Stimulated activated CD4-positive, alpha-beta T cell treated with anti-CD3 and anti-CD28 coated beads, Interleukin-2, amount 100 ng/mL, for 4 hours (primary cell): ENCODE results near the gene DNAAF5.

ENCODE experiments used
- DNase-seq: peaks from one replicate; pipeline ENCODE4 v3.0.0-alpha.2; 2020; ENCODE audit warnings: low read depth

Gene DNAAF5

DNA sequence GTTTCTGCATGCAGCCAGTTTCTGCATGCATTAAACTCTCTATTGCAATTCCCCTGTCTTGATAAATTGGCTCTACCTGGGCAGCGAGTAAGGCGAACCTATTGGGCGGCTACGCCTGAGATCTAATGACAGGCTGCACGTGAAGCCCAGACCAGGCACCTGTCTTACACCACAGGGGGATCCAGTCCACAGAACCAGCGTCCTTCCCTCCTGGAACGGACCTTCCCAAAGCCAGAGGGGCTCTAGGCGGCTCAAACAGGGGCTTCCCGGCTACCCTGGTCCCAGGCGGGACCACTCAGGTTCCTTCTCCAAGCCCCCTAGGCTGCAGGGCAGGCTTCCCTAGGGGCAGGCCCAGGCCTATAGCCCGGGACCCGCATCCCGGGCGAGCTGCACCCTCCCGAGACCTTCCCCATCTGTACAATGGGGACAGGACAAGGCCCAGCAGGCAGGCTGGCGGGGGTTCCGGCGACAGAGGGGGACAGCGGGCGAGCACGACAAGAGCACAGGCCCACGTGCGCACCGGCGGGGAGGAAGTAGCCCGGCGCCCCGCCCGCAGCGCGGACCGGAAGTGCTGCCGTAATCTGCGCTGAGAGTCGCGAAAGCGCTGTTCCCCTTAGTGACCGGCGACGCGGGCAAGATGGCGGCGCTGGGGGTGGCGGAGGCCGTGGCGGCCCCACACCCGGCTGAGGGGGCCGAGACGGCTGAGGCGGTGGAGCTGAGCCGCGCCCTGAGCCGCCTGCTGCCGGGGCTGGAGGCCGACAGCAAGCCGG lies at the start of gene DNAAF5:
TSS of gene DNAAF5 (plus strand) at position 616 of the 770 bp plus-strand sequence. CDS start at position 638, 22 bp downstream.
- DNase-seq = peak; percentile 85

DNA sequence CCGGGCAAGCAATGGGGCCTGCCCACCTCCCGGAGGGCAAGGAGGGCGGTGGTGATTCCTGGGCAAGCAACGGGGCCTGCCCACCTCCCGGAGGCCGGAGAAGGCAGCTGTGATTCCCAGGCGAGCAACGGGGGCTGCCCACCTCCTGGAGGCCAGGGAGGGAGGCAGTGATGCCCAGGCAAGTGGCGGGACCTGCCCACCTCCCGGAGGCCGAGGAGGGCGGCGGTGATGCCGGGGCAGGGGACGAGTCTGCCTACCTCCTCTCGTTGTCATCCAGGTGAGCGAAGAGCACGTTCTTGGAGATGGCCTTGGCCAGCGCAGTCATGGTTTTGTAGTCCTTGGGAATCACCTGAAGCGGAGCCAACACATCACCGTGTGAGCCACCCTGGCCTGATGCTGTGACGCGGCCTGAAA lies 49.5 kb upstream of the DNAAF5 start:
- no peak for DNase-seq

DNA sequence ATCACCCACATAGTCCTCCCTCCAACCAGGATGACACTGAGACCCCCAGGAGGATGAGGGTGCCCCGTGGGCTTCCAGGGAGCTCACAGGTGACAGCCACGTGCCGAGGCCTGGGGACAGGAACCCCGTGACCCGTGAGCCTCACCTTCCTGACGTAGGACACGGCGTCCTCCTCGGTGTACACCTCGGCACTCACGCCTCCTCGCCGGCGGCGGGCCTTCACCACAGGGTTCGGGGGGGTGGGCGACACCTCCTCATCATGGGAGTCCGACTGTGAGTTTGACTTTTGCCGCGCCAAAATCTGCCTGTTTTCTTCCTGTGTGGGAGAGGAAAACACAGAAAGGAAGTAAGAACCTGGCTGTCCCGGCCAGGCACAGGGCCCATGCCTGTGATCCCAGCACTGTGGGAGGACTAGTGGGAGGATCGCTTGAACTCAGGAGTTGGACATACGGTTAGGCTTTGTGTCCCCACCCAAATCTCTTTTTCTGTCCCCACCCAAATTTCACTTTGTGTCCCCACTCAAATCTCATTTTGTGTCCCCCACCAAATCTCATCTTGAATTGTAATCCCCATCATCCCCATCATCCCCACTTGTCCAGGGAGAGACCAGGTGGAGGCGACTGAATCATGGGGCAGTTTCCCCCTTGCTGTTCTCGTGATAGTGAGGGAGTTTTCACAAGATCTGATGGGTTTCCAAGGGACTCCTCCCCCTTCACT lies 45.9 kb upstream of the DNAAF5 start:
- DNase-seq = no peak

DNA sequence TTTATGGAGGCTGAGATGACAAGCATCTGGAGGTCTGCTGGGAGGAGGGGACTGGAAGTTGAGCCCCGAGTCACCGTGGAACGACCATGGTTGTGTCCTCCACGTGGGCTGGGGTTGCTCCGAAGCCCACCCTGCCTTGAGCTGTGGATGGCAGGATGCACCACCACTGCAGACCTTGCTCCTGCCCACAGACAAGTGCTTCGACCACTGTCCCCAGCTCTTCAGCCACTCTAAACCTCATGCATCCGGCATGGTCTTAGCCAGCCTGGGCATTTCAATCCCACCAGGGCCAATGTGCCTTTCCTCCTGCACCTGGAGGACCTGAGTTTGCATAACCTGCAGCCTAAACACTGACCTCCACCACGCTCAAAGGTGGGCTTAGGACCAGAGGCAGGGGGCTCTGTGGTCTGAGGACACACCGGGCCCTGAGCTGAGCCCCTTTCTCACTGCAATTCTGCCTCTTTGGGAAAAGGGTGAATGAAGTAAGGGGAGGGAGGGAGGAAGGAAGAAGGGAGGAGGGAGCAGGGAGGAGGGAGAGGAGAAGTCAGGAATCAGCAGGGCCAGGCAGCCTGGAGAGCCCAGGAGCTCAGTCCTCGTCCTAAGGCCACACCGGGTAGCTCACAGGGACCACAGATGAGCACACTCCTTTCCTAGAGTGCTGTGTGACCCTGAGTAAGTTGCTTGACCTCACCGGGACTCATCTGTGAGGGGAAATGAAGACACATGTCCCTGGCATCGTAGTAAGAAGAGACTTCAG lies 44.8 kb upstream of the DNAAF5 start:
- DNase-seq = no peak

DNA sequence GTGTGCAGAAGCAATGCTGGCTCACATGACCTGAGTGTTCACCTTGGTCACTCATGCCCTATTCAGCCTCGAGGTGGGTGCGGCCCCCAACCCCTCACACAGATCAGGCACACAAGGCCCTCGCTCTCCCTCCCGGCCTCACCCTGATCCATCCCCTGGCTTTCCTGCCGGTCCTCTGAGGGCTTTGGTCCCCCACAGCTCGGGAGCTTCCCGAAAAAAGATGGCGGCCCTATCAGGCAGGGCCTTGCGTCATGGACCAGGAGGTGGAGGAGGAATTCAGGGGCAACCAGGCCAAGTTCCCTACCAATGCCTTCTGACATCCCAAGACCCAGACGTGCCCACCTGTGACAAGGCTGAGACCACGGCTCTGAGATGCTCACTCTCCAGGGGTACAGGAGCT lies 43.7 kb upstream of the DNAAF5 start:
- DNase-seq = no peak

DNA sequence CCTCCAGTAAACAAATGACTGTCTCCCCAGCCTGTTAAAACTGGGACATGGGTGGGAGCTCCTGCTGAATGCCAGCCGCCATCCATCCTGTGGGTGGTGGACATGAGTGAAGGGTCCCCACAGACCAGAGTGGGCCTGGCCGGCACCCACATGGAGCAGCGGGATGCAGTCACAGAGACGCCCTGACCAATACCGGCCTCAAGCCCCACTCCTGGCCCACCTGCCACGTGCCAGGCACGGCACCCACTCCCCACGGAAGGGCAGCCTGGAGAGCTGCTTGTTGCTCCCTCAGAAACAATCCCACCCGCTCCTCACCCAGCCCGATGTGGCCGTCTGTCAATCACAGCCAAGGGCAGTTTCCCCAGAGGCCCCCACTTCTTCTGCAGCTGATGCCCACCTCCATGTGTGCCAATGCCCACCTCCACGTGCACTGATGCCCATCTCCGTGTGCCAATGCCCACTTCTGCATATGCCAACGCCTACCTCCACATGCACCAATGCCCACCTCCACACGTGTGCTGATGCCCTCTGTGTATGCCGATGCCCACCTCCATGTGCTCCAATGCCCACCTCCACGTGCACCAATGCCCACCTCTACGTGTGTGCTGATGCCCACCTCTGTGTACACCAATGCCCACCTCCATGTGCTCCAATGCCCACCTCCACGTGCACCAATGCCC lies 42.8 kb upstream of the DNAAF5 start:
- DNase-seq = no peak

DNA sequence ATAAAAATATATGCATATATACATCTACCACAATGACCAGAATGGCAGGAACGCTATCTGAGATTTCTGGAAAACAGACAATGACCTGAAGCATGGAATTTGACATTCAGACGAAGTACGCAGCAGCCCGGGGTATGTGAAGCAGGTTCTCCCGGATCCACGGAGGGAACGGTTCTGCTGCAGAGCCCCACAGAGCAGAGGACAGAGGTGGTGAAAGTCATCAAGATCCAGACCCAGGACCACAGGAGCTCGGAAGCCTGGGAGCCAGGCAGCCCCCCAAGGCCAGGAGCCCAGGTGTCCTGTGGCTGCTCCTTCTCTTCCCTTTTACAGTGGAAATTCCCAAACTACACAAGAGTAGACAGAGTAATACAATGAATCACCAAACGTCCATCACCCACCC lies 42.1 kb upstream of the DNAAF5 start:
- no peak for DNase-seq

DNA sequence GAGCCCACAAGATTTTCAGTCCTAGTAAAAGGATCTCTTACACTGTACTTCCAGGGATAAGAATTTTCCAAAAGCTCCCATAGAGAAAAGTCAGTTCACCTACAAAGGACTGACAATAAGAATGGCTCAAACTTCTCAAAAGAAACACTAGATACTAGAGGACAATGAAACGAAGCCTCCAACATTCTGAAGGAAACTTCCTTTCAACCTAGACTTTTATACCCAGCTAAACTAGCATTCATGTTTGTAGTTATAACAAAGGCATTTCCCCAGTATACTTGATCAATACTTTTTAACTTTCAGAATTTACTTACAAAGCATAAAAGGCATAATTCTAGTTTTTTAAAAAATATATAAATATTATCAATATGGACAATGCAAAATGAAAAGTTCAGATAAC lies 41.0 kb upstream of the DNAAF5 start:
- DNase-seq = no peak

DNA sequence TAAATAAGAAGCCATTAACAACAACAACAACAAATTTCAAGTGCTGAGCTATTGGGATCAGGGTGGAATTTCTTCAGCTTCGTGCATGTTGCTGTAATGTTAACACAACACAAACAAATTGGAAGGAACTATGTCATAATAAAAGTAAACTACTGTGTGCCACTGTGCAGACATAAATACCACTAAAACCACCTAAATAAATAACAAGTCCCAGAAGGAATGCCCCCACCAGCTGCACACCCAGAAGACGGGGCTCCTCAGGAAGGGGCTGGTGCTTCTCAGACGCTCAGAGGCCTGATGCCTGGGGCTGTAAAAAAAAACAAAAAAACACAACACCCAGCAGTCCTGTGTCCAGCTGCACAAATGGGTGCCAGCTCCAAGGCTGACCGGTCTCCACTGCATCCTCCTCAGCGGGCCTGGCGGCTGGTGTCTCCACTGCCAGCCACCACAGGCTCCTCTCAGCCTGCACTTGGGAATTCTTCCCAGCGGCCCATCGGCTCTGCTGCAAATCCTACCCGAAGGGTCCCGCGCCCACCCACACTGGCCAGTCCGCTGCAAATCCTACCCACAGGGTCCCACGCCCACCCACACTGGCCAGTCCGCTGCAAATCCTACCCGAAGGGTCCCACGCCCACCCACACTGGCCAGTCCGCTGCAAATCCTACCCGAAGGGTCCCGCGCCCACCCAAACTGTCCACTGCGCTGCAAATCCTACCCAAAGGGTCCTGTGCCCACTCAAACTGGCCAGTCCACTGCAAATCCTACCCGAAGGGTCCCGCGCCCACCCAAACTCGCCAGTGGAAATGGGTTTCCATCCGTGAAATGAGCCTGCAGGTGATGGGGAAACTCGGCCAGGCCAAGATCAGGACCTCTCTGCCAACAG lies 35.8 kb upstream of the DNAAF5 start:
- DNase-seq = no peak

DNA sequence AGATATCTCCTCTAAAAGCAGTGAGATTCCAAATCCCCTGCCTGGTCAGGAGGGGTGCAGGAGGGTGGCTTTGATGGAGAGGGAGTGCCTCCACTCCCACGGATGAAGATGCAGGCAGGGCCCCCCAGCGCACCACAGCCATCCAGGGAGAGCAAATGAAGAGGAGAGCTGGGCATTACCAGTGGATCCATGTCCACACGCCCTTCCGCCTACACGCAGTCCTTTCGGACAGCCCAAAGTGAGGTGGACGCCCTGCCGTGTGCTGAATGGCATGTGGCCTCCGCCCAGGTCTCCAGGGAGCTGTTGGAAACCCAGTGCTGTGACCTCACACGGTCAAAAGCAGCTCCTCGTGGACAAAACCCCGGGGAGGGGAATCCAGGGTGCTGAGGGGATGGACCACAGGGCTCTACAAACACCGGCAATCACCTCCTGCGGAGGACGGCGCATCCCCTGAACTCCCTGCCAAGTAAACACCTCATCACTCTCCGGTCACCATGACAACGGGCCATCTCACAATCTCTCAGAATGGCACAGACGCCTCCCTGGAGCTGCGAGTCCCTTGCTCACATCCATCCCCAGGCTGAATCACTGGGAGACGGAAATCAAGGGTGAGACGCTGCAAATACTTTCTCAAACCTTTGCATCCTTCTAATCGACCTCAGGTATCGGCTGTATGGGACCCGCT lies 35.0 kb upstream of the DNAAF5 start:
- no peak for DNase-seq

DNA sequence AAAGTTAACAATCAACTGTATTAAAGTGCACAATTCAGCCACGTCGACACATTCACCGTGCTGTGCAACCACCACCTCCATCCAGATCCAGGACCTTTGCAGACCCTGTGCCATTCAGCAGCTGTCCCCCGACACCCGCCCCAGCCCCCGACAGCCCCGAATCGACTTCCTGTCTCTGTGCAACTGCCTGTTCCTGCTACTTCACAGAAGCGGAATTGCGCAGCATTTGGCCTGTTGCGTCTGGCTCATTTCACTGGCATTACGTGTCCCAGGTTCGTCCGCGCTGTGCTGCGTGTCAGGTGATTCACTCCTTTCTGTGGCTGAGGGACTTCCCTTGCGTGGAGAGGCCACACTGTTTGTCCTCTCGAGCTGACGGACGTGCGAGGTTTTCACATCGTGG lies 33.2 kb upstream of the DNAAF5 start:
- no peak for DNase-seq

DNA sequence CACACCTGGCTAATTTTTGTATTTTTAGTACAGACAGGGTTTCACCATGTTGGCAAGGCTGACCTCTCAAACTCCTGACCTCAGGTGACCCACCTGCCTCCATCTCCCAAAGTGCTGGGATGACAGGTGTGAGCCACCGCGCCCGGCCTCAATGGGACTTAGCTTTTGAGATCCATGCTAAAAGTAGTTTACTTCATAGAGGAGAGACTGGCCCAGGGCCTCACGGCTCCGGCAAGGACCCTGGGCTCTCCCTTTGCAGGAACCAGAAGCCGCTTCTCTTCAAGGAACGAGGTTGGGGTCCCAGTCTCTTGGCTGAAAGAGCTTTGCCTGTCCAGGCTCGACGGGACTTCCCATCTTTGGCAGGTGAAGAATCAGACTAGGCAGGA lies 30.1 kb upstream of the DNAAF5 start:
- no peak for DNase-seq

DNA sequence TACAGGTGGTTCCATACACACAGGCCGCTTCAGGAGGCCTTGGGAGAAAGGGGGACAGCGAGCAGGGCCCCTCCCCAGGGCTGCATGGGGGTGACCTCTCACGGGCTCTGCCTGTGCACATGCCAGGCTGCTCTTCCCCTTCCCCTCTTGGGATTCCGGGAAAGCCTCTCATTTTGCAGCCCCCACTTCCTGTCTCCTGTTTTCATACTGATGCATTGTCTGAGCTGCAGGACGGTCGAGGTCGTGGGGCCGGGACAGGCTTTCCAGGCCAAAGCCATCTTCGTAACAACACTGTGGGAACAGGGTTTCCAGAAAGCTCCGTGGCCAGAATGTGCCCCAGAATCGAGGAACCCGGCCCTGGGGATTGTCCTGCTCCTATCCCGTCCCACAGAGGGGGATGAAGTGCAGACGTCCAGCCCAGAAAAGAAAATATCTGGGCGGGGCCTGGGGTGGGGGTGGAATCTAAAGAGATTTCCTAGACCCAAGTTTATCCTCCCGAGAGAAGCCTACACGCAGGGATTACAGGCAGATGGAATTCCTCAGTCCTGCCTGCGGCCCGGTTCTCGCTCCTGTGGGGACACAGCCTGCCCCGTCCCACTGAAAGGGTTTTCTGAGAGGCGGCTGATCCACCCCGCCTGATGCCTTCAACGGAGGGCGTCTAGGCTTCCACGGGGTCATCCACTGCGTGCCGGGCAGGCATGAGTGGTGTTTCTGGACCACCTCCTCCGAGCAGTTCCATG lies 29.5 kb upstream of the DNAAF5 start:
- DNase-seq = no peak

DNA sequence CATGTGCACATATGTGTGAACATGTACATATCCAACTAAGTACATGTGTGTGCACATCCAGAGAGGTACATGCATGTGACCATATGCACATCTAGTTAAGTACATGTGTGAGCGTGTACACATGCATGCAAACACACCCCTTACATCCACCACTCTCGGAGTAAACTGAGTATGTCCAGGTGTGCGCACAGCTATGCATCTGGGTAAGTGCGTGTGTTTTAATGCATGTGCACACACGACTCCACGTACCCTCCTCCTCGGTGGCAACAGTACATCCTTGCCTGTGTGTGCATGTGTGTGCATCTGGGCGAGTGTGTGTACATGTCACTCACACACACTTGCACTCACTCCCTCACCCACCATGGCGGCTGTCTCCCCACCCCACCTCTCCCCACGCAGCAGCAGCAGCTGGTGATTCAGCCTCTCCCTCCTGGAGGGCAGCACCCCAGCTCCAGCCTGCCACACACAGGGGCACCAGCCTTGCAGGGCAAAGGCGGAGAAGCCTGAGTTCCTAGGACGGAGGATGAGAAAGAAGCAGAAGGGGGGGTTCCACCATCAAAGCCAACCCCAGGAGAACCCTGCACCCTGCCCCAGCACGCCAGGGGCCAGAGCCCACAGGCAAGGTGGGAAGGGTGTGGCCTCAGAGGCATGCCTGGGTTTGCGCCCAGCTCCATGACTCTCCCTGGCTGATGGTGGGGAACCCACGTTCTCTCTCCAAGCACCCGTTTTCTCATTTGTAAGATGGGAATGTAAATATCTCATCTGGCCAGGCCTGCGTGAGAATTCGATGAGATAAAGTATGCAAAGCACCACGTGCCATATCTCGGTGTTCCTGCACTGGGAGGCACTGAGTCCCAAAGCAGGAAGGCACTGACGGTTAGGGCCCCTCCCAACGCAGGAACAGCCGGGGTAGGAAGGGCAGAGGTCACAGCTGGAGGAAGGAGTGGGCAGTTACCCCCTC lies 27.7 kb upstream of the DNAAF5 start:
- no peak for DNase-seq

DNA sequence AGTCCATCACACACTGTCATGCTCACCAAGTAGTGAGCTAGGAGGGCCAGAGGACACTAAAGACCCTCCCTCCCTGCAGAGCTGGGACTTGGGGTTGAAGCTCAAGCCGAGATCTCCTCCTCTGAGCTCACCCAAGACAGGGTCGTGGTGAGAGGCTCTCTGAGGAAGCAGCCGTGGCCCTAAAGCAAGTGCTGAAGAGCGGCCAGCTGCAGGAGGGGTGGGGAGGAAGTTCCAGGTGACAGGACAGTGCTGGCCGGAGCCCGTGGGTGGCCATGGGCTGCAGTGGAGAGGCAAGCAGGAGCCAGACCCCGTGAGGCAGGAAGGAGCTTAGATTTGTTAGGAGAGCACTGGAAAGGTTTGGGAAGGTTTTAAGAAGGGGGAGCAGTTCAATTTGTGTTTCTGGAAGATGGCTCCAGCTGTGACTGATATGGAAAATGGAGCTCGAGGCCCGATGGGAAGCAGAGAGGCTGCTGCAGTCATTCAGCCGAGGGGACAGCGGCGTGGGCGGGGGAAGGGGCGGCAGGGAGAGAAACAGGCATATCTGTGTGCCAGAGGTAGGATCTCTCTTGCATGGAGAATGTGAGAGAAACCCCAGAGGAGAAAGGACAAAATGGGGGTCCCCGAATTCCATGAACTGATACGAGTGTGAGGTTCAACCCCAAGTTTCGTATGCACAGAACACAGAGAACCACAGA lies 26.9 kb upstream of the DNAAF5 start:
- no peak for DNase-seq

DNA sequence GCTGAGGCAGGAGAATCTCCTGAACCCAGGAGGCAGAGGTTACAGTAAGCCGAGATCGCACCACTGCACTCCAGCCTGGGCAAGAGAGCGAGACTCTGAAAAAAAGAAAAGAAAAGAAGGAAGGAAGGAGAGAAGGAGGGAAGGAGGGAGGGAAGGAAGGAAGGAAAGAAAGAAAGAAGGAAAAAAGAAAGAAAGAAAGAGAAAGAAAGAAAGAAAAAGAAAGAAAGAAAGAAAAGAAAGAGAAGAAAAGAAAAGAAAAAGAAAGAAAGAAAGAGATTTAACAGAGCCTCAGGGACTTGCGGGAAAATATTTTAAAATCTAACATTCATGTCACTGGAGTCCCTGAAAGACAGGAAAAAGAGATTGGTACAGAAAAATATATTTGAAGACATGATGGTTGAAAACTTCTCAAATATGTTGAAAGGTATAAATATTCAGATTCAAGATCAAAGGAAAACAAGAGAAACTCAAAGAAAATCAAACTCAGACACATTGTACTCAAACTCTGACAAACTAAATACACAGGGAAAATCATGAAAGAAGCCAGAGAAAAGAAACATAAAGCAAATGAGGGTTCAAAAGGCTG lies 25.3 kb upstream of the DNAAF5 start:
- DNase-seq = no peak

DNA sequence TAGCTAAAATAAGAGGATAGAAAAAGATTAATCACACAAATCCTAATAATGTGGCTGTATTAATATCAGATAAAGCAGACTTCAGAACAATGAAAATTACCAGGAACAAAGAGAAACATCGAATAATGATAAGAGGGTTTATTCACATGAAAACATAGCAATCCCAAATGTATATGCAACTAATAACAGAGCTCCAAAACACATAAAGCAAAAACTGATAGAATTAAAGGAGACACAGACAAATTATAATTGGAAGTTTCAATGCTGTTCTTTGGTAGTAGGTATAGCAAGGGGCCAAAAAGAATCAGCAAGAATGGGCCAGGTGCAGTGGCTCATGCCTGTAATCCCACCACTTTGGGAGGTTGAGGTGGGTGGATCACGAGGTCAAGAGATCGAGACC lies 23.4 kb upstream of the DNAAF5 start:
- no peak for DNase-seq

DNA sequence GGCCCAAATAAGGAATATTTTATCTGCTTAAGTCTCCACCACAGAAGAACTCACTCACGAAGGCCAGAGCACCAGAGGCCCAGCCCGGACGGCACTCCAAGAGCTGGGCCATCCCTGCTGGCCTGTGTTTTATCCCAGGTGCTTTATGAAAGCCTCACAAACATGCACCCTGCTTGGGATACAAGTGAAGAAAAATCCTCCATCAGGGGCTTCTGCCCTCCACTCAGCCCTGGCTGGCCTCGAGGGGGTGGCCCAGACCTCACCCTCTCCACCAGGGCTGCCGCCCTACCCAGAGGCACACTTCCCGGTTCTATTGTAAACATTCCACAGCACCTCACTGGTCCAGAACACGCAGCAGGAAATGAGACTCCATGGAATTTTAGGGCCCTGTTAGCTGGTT lies 19.8 kb upstream of the DNAAF5 start:
- no peak for DNase-seq
